SU-DHL-6 (cell line): ENCODE results near the gene BBX.

Source experiments
- CTCF ChIP-seq: fragments of 200-600 bp; sonication (generic); IDR thresholded peaks from one replicate; pipeline ENCODE4 v1.5.1; 2017; ENCODE audit warnings: antibody characterized with exemption, mild to moderate bottlenecking, low read length, moderate library complexity; ENCODE audit not compliant: insufficient read depth, poor library complexity, severe bottlenecking
- EZH2phosphoT487 ChIP-seq: fragments of 200-600 bp; sonication (generic), shearing (Covaris generic); conservative IDR thresholded peaks from 2 replicates; pipeline ENCODE4 v1.6.1; 2018; ENCODE audit warnings: mild to moderate bottlenecking, antibody characterized with exemption, low read length, moderate library complexity, mixed read lengths

GRCh38 chr3:107837895-107838612 lies 315.3 kb downstream of the BBX start:
- TF ChIP-seq CTCF (no peak), EZH2phosphoT487 (no peak)
